Measurements from ENCODE around the gene ZGRF1.
"Not testable (repeated sequence)": the region's sequence is repeated elsewhere in the genome, so short reads cannot be mapped to it uniquely, and the experiment has no call there.

The ZGRF1 gene

DNA sequence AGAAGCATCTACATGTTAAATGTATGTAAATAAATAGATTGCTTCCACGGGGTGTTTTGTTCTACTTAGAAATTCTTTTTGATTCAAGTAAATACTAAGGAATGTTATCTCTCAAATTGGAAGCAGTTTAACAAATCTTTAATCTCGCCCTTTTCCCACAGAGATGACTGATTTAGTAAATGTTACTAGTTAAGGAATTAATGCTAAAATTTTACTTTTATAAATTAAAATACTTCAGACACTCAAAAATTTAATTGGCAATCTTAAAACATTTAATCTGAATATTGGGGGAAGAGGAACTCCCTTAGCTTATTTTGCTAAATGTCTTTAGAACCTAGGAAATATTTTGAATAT, 12.3 kb upstream of the ZGRF1 start:
- no peak for TF ChIP-seq JUND (IDR thresholded peaks at IDR 0.05; ENCODE audit: low read depth)
- in situ Hi-C loops (cut with HindIII; ENCODE audit: low pct_unique_long_range_greater_than_20kb, low sequenced_read_pairs): no loop called here
- no peak for DNase-seq (ENCODE audit: low read depth in 1 of 2, low spot score in 1 of 2)

DNA sequence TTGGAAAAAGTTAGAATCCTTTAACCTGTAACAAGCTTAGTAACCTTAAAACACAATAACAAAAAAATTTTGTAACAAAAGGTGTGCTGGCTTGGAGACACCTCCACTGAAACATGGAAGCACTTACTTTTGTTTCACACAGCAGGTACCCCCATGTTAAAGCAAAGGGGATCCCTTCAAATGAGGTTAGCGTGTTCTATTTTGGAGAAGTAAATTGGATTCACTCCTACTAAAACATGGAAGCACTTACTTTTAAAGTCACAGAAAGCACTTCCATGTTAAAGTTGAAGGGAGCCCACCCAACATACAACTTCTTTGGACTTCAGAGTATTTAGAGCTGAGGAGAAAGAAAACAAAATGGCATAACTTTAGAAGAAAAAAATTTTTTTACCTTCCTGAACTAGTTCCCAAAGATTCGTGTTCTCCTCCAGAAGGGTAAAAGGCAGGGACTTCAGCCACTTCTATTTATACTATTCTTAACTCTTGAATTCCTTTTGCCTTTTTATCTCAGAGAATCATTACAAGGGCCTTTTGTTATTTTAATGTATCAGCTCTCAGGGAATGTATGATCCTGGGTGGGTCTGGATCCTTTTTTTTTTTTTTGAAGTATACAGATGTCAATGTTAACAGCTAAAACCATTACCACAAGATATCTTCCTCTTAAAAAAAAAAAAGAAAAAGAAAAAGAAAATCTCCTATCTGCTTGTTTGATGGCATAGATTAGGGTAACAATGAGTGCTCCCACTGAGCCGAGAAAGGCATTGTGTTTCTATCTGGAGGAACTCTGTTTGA, 11.8 kb upstream of the ZGRF1 start:
- TF ChIP-seq JUND (IDR thresholded peaks at IDR 0.05; ENCODE audit: low read depth): no peak

DNA sequence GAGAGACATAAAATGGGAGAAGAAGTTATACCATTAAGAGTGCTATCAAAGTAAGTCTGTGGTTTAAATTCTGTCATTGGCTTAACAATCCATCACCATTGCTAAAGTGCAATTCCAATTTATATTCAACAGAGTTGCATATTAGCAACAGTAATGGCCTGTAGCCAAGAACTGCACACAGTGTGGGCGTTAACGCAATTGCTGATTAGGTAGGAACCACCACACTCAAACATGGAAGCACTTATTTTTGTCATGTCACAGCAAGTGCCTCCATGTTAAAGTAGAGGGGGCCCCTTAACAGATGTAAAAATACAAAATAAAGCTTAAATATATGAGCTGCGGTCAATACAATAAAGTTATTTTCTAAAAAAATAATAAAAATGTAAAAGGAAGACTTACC, 11.1 kb upstream of the ZGRF1 start:
- in situ Hi-C loops (cut with HindIII; ENCODE audit: low pct_unique_long_range_greater_than_20kb, low sequenced_read_pairs): no loop called here
- TF ChIP-seq JUND (IDR thresholded peaks at IDR 0.05; ENCODE audit: low read depth): no peak
- no peak for DNase-seq (ENCODE audit: low read depth in 1 of 2, low spot score in 1 of 2)

More for the DNA sequence above, 11.8 kb upstream of the ZGRF1 start:
- in situ Hi-C loops (cut with HindIII; ENCODE audit: low pct_unique_long_range_greater_than_20kb, low sequenced_read_pairs): no loop called here
- DNase-seq (ENCODE audit: low read depth in 1 of 2, low spot score in 1 of 2): no peak

DNA sequence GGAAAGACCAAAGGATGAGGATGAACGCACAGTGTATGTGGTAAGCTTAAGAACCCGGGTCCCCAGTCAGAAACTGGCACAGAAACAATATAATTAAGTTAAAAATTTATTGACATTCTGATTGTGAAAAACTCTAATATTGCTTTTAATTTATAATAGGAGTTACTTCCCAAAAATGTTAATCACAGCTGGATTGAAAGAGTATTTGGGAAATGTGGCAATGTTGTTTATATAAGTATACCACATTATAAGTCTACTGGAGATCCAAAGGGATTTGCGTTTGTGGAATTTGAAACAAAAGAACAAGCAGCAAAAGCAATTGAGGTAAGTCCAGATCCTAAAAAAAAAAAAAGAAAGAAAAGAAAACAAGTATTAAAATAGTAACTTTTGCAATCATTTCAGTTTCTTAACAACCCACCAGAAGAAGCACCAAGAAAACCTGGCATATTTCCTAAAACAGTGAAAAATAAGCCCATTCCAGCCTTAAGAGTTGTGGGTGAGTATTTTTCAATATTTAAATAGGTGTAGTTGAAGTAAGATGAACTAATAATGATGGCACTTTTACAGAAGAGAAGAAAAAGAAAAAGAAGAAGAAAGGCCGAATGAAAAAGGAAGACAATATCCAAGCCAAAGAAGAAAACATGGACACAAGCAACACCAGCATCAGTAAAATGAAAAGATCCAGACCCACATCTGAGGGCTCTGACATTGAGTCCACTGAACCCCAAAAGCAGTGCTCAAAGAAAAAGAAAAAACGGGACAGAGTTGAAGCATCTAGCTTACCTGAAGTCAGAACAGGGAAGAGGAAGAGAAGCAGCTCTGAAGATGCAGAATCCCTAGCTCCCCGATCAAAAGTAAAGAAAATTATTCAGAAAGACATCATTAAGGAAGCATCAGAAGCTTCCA, 10.2 kb upstream of the ZGRF1 start:
- no peak for TF ChIP-seq JUND (IDR thresholded peaks at IDR 0.05; ENCODE audit: low read depth)
- in situ Hi-C loops (cut with HindIII; ENCODE audit: low pct_unique_long_range_greater_than_20kb, low sequenced_read_pairs): no loop called here

DNA sequence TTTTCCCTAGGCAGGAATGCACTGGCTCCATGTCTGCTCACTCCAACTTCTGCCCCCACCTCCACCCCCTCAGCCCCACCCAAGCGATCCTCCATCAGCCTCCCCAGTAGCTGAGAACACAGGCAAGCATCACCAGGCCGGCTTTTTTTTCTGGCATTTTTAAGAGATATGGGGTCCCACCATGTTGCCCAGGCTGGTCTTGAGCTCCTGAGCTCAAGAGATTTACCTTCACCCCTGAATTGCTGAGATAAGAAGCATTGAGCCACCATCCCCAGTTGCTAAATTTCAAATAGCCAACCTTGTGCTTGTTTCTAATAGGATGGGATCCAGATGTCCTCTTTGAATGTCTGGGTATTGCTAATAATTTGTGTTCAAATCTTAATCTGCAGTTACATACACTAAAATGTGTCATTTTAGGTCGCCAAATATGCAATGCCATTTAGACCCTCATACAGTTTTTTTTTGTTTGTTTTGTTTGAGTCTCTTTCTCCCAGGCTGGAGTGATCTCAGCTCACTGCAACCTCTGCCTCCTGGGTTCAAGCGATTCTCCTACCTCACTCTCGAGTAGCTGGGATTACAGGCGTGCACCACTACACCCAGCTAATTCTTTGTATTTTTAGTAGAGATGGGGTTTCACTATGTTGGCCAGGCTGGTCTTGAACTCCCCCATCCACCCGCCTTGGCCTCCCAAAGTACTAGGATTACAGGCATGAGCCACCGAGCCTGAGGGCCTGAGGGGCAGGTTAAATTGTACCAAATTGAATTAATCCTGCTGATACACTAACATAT, 9.0 kb upstream of the ZGRF1 start:
- no peak for TF ChIP-seq JUND (IDR thresholded peaks at IDR 0.05; ENCODE audit: low read depth)
- no peak for DNase-seq (ENCODE audit: low read depth in 1 of 2, low spot score in 1 of 2)
- in situ Hi-C loops (cut with HindIII; ENCODE audit: low pct_unique_long_range_greater_than_20kb, low sequenced_read_pairs): no loop called here

More for the DNA sequence above, 10.2 kb upstream of the ZGRF1 start:
- no peak for DNase-seq (ENCODE audit: low read depth in 1 of 2, low spot score in 1 of 2)

DNA sequence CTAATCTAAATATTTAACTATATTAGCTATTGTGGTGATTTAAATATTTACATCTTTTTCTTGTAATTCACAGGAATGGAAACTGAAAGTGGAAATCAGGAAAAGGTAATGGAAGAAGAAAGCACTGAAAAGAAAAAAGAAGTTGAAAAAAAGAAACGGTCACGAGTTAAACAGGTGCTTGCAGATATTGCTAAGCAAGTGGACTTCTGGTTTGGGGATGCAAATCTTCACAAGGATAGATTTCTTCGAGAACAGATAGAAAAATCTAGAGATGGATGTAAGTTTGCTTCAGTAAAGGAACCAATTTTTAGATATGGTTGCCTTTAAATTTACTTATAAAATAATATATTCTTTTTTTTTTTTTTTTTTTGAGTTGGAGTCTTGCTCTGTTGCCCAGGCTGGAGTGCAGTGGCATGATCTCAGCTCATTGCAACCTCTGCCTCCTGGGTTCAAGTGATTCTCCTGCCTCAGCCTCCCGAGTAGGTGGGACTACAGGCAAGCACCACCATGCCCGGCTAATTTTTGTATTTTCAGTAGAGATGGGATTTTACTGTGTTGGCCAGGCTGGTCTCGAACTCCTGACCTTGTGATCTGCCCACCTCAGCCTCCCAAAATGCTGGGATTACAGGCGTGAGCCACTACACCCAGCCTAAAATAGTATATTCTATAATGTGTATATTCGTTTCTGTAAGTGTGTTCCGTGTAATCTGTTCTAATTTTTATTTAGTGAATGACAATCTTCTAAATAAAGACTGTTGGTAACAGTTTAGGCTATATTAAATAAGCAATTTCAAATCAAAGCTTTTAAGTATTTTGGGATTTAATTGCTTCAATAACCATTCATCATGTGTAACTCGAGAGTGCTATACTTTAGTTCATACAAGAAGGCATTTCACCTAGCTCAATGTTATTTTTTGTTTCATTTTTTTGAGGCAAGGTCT, 8.2 kb upstream of the ZGRF1 start:
- DNase-seq (ENCODE audit: low read depth in 1 of 2, low spot score in 1 of 2); in situ Hi-C loops (cut with HindIII; ENCODE audit: low pct_unique_long_range_greater_than_20kb, low sequenced_read_pairs): not testable (repeated sequence)

DNA sequence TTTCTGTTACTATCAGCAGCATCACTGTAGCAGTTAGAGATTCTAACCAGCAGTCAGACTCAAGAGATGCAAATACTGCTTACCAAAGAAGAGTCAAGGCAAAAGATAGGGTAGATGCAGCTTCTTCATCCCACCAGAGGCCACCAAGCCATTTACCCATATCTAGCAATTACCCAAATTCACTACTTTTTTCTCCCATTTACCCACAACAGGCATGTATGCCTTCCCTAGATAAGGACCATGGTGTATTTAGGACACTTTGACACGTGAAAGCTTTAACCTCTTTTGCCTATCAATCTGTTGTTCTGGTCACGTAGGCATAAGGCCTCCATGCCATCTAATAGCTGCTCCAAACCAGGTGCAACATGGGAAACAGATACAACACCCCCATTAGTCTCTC, 5.8 kb upstream of the ZGRF1 start:
- in situ Hi-C loops (cut with HindIII; ENCODE audit: low pct_unique_long_range_greater_than_20kb, low sequenced_read_pairs): no loop called here

DNA sequence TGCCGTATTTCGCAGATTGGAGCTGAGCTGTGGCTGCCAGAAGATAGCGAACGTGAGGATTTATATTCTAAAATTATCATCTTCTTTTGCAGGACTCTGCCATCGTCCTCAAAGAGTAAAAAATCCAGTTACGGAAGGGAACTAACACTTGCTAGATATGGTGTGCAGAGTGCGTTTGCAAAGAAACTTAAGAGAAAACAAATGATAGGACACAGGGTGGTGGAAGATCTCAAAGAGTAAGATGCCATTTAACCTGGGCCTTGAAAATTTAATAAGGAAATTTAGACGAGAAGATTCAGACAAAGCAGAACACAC, 800 bp upstream of the ZGRF1 start:
- in situ Hi-C loops (cut with HindIII; ENCODE audit: low pct_unique_long_range_greater_than_20kb, low sequenced_read_pairs): no loop called here
- no peak for TF ChIP-seq JUND (IDR thresholded peaks at IDR 0.05; ENCODE audit: low read depth)
- DNase-seq (ENCODE audit: low read depth in 1 of 2, low spot score in 1 of 2): no peak

More for the DNA sequence above, 5.8 kb upstream of the ZGRF1 start:
- DNase-seq (ENCODE audit: low read depth in 1 of 2, low spot score in 1 of 2): no peak
- no peak for TF ChIP-seq JUND (IDR thresholded peaks at IDR 0.05; ENCODE audit: low read depth)

DNA sequence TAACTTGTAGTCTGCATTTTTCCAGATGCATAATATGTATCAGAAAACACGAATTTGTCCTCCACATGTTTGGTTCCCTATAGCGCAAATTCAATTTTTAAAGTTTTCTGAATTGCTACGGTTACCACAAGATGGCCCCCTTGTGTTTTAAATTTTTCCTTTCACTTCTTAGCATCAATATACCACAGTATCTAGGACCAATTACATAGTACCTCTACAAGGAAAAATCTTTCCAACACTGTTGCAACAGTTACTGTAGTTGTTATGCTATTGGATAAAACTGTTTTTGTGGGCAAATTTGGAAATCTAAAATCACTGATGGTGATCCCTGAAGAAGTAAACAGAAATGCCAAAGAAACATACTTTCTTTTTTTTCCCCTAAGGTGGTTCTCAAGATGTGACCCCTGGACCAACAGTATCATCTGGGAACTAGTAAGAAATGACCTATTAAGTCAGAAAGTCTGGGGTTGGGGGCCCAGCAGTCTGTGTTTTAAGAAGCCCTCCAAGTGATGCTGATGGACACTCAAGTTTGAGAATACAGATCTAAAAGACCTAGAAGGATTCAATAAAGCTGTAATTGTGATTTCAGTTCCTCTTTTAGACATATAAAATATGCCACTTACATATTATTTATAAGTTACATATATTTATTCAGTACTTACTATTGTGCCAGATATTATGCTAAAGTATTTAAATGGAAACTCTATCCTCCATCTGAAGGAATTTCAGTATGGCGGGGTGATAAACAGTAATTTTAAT, 3.1 kb downstream of the ZGRF1 start:
- peak in 1 of 2 experiments; percentile 29 for DNase-seq (ENCODE audit: low read depth in 1 of 2, low spot score in 1 of 2)
- TF ChIP-seq JUND (IDR thresholded peaks at IDR 0.05; ENCODE audit: low read depth): no peak
- in situ Hi-C loops (cut with HindIII; ENCODE audit: low pct_unique_long_range_greater_than_20kb, low sequenced_read_pairs): no loop called here

DNA sequence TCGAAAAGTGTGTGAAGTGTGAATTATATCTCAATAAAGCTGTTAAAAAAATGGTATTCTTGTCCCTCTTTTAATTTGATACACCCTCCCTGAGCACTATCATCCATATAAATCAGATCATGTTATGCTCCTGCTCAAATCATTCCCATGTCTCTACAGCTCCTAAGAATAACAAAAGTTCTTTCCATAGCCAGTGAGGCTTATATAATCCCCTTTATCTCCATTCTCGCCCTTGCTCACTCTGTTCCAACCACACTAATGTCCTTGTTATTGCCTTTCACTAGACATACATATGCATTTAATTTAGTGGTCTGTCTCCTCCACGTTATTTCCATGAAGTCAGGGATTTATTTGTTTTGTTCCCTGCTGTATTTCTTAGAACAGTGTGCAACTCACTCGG, 10.5 kb downstream of the ZGRF1 start:
- TF ChIP-seq JUND (IDR thresholded peaks at IDR 0.05; ENCODE audit: low read depth): no peak
- no peak for DNase-seq (ENCODE audit: low read depth in 1 of 2, low spot score in 1 of 2)
- in situ Hi-C loops (cut with HindIII; ENCODE audit: low pct_unique_long_range_greater_than_20kb, low sequenced_read_pairs): no loop called here

DNA sequence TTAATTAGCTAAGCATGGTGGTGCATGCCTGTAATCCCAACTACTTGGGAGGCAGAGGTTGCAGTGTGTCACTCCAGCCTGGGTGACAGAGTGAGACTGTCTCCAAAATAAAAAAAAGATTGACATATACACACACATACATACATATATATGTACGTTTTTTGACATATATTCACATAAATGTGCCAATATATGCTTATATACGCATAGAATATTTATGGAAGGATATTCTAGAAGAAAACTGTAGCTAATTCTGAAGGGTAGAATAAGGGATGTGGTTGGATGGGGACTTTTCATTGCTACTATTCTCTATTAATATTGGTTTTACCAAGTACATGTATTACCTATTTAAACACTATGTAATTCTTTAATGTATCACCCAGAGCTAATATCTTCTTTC, 19.7 kb downstream of the ZGRF1 start:
- no peak for DNase-seq (ENCODE audit: low read depth in 1 of 2, low spot score in 1 of 2)
- TF ChIP-seq JUND (IDR thresholded peaks at IDR 0.05; ENCODE audit: low read depth): no peak
- in situ Hi-C loops (cut with HindIII; ENCODE audit: low pct_unique_long_range_greater_than_20kb, low sequenced_read_pairs): no loop called here

DNA sequence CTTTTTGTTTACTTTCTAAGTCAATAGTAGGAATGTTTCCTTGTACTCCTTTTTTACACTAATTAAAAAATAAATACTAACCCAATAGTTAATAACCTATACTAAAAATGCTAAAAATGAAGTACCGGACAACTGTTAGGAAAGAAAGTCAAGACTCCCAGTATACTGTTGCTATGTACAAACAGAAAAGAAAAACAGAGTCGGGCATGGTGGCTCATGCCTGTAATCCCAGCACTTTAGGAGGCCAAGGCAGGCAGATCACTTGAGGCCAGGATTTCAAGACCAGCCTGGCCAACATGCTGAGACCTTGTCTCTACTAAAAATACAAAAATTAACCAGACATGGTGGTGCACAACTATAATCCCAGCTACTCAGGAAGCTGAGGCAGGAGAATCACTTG, 23.9 kb downstream of the ZGRF1 start:
- in situ Hi-C loops (cut with HindIII; ENCODE audit: low pct_unique_long_range_greater_than_20kb, low sequenced_read_pairs); DNase-seq (ENCODE audit: low read depth in 1 of 2, low spot score in 1 of 2): not testable (repeated sequence)

Measured in T47D (cell line).